Measurements from ENCODE around the gene OBP2B.
"Not testable (repeated sequence)": the region's sequence is repeated elsewhere in the genome, so short reads cannot be mapped to it uniquely, and the experiment has no call there.

OBP2B gene, protein sequence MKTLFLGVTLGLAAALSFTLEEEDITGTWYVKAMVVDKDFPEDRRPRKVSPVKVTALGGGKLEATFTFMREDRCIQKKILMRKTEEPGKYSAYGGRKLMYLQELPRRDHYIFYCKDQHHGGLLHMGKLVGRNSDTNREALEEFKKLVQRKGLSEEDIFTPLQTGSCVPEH

DNA sequence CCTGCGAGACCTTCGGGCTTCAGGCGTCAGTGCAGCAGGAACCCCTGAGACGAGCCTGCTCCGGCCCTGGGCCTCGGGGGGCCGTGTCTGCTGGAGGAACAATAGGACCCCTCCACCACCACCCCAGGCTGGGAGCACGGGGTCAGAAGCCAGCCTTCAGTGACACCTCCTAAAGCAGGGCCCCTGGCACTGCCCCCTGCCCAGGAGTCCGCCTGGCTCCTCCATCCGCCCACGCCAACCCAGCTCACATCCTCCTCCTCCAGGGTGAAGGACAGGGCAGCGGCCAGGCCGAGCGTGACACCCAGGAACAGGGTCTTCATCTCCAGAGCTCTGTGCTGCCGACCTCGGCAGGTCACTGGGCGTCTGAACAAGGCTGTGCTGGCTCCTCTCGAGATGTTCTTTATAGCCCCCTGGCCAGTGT, at the start of gene OBP2B:
TSS of gene OBP2B (minus strand) at position 371 of the 421 bp plus-strand sequence. CDS start at position 320, 51 bp downstream.
- not testable (repeated sequence) for H3K9ac ChIP-seq (ENCODE audit: low read length in 2 of 2); H3K4me3 ChIP-seq (ENCODE audit: low read length in 2 of 2); H3K4me1 ChIP-seq (ENCODE audit: control insufficient read depth, insufficient read depth, low read length); H3K27ac ChIP-seq (ENCODE audit: low read length); H3K36me3 ChIP-seq (ENCODE audit: control insufficient read depth in 2 of 2, insufficient read depth in 2 of 2, low read length in 2 of 2); H3K9me3 ChIP-seq (ENCODE audit: control insufficient read depth in 2 of 2, low read length in 2 of 2)
- peaks cover 0 to 17% of the 10 kb centered on the region in 2 donors for H3K27me3 ChIP-seq (ENCODE audit: control insufficient read depth in 1 of 2, insufficient read depth in 2 of 2, low read length in 2 of 2)

DNA sequence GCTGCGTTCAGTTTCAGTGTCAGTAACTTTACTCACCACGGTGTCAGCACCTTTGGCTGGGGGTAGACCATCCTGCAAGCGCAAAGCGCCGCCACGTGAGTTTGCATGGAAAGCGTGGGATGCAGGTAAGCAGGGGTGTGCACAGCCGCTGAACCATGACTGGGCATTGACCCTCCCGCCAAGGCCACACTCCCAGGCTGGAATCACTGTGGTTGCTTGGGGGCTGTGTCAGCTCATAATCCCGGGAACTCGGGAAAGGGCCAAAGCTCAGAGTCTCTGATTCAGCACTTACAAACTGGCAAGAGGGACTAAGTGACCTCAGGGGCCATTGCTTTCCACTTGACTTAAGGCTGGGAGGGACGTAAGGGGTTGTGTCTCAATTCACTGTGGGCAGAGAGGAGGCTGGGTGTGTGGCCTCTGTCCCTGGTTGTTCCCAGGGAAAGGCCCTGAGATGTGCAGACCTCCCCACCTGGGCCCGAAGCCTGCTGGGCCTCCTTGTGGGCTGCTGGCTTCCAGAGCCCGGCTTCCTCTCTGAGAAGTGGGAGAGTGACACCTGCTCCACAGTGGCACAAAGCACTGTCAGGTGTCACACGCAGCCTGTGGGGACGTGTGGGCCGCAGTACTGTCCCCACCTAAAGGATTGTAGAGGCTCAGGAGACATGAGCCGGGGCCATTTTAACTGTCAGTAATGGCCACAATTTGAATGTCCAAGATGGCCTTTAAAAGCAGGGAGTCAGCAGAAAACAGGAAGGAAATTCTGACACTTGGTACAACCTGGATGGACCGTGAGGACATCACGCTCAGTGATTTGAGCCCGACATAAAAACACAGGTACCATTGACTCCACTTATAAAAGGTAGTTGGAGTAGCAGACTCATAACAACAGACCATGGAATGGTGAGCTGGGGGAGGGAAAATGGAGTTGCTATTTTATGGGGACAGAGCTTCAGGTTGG, 49.3 kb upstream of the OBP2B start:
- no peak overlapping the region for H3K9ac ChIP-seq (ENCODE audit: low read length in 2 of 2)
- H3K9me3 ChIP-seq (ENCODE audit: control insufficient read depth in 2 of 2, low read length in 2 of 2), result peaks cover 0 to 3% of the 10 kb centered on the region in 2 donors
- H3K4me3 ChIP-seq (ENCODE audit: low read length in 2 of 2), result no peak overlapping the region
- peaks cover 3% of the 10 kb centered on the region for H3K4me1 ChIP-seq (ENCODE audit: control insufficient read depth, insufficient read depth, low read length)
- no peak overlapping the region for H3K27ac ChIP-seq (ENCODE audit: low read length)
- H3K36me3 ChIP-seq (ENCODE audit: control insufficient read depth in 2 of 2, insufficient read depth in 2 of 2, low read length in 2 of 2), result no peaks in the 10 kb centered on the region
- H3K27me3 ChIP-seq (ENCODE audit: control insufficient read depth in 1 of 2, insufficient read depth in 2 of 2, low read length in 2 of 2), result peaks cover 0 to 6% of the 10 kb centered on the region in 2 donors

DNA sequence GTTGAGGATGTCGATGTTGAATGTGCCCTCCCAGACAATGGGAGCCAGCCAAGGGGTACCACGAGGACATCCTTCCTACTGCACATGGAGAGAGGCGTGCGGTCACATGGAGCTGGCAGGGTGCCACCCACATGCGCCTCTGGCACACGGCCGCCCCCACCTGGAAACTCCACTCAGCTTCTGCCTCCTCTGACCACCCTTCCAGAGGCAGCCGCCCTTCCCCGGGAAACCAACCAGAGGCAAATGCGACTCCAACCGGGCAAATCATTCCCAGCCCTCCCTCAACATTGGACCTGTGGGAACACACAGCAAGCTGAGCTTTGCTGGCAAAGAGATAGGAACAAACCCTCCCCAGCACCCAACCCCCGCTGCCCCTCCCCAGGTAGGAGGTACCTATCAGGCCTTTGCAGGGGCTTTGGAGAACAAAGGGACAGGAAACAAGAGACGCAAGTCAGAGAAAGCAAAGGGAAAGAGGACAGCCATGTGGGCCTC, 48.5 kb upstream of the OBP2B start:
- H3K27me3 ChIP-seq (ENCODE audit: control insufficient read depth in 1 of 2, insufficient read depth in 2 of 2, low read length in 2 of 2), result peaks cover 0 to 5% of the 10 kb centered on the region in 2 donors
- no peak overlapping the region for H3K9ac ChIP-seq (ENCODE audit: low read length in 2 of 2)
- H3K27ac ChIP-seq (ENCODE audit: low read length), result no peak overlapping the region
- no peak overlapping the region for H3K4me3 ChIP-seq (ENCODE audit: low read length in 2 of 2)
- no peaks in the 10 kb centered on the region for H3K36me3 ChIP-seq (ENCODE audit: control insufficient read depth in 2 of 2, insufficient read depth in 2 of 2, low read length in 2 of 2)
- H3K9me3 ChIP-seq (ENCODE audit: control insufficient read depth in 2 of 2, low read length in 2 of 2), result peaks cover 0 to 3% of the 10 kb centered on the region in 2 donors
- H3K4me1 ChIP-seq (ENCODE audit: control insufficient read depth, insufficient read depth, low read length), result peaks cover 5% of the 10 kb centered on the region

DNA sequence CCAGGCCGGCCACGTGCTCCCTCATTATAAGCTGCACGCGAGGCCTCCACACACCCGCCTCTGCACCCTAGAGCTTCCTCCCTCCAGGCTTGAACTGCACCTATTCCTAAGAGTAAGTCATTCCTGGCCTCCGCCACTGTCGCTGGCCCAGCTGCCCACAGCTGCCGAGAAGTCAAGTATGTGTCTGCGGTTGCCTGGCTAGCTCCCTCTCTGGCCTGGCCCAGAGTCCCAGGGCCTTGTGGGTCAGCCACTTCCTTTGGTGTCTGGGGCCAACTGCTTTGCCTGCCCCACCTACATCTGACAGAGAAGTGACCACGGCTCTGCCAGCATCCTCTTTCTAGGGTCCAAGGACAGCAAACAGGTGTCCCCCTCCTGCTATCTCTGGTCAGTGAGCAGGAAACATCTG, 47.6 kb upstream of the OBP2B start:
- Histone ChIP-seq H3K27ac (ENCODE audit: low read length) (no peak overlapping the region), H3K9ac (ENCODE audit: low read length in 2 of 2) (no peak overlapping the region), H3K4me1 (ENCODE audit: control insufficient read depth, insufficient read depth, low read length) (peaks cover 5% of the 10 kb centered on the region), H3K36me3 (ENCODE audit: control insufficient read depth in 2 of 2, insufficient read depth in 2 of 2, low read length in 2 of 2) (no peaks in the 10 kb centered on the region), H3K4me3 (ENCODE audit: low read length in 2 of 2) (no peak overlapping the region), H3K9me3 (ENCODE audit: control insufficient read depth in 2 of 2, low read length in 2 of 2) (peaks cover 0 to 3% of the 10 kb centered on the region in 2 donors), H3K27me3 (ENCODE audit: control insufficient read depth in 1 of 2, insufficient read depth in 2 of 2, low read length in 2 of 2) (peaks cover 0 to 2% of the 10 kb centered on the region in 2 donors)

DNA sequence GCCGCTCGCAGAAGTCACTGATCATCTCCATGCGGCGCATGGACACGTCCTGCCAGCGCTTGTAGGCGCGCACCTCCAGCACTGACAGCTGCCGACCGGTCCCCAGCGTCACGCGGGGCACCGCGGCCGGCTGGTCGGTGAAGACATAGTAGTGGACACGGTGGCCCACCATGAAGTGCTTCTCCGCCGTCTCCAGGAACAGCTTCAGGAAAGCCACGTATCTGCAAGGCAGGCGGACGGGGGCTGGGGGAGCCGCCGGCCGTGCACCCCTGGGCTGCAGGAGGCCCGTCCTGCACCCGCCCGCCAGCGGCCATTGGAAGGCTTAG, 47.0 kb upstream of the OBP2B start:
- Histone ChIP-seq H3K4me3 (ENCODE audit: low read length in 2 of 2) (no peak overlapping the region), H3K4me1 (ENCODE audit: control insufficient read depth, insufficient read depth, low read length) (peaks cover 5% of the 10 kb centered on the region), H3K9ac (ENCODE audit: low read length in 2 of 2) (no peak overlapping the region), H3K27me3 (ENCODE audit: control insufficient read depth in 1 of 2, insufficient read depth in 2 of 2, low read length in 2 of 2) (peaks cover 0 to 2% of the 10 kb centered on the region in 2 donors), H3K36me3 (ENCODE audit: control insufficient read depth in 2 of 2, insufficient read depth in 2 of 2, low read length in 2 of 2) (no peaks in the 10 kb centered on the region), H3K9me3 (ENCODE audit: control insufficient read depth in 2 of 2, low read length in 2 of 2) (peaks cover 0 to 3% of the 10 kb centered on the region in 2 donors), H3K27ac (ENCODE audit: low read length) (no peak overlapping the region)

DNA sequence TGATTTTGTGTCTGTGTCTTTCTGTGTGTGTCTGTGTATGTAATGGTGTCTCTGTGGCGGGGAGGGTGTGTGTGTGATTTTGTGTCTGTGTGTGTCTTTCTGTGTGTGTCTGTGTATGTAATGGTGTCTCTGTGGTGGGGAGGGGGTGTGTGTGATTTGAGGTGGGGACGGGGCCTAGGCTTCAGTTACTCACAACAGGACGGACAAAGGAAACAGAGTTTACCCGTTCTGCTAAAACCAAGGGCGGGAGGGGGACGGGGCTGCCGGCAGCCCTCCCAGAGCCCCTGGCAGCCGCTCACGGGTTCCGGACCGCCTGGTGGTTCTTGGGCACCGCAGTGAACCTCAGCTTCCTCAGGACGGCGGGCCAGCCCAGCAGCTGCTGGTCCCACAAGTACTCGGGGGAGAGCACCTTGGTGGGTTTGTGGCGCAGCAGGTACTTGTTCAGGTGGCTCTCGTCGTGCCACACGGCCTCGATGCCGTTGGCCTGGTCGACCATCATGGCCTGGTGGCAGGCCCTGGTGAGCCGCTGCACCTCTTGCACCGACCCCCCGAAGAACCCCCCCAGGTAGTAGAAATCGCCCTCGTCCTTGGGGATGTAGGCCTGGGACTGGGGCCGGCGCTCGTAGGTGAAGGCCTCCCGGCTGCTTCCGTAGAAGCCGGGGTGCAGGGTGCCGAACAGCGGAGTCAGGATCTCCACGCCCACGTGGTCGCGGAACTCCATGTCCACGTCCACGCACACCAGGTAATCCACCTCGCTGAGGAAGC, 46.5 kb upstream of the OBP2B start:
- peaks cover 0 to 3% of the 10 kb centered on the region in 2 donors for H3K9me3 ChIP-seq (ENCODE audit: control insufficient read depth in 2 of 2, low read length in 2 of 2)
- peaks cover 5% of the 10 kb centered on the region for H3K4me1 ChIP-seq (ENCODE audit: control insufficient read depth, insufficient read depth, low read length)
- H3K27ac ChIP-seq (ENCODE audit: low read length), result no peak overlapping the region
- H3K27me3 ChIP-seq (ENCODE audit: control insufficient read depth in 1 of 2, insufficient read depth in 2 of 2, low read length in 2 of 2), result no peaks in the 10 kb centered on the region
- H3K36me3 ChIP-seq (ENCODE audit: control insufficient read depth in 2 of 2, insufficient read depth in 2 of 2, low read length in 2 of 2), result no peaks in the 10 kb centered on the region
- no peak overlapping the region for H3K4me3 ChIP-seq (ENCODE audit: low read length in 2 of 2)
- no peak overlapping the region for H3K9ac ChIP-seq (ENCODE audit: low read length in 2 of 2)

DNA sequence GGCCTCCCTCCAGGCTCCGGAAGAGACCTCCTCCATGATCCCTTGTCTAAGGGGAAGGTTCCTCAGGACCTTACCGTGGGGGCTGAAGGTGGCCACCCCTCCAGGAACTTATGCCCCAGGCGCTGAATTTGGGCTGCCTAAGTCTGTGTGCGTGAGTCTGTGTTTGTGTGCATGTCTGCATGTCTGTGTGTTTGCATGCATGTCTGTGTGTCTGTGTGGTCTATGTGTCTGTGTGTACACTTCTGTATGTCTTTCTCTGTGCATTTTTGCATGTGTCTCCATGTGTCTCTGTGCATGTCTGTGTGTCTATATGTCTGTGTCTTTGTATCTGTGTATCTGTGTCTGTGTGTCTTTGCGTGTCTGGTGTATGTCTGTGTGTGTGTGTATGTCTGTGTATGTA, 45.4 kb upstream of the OBP2B start:
- Histone ChIP-seq H3K9me3 (ENCODE audit: control insufficient read depth in 2 of 2, low read length in 2 of 2) (peaks cover 0 to 3% of the 10 kb centered on the region in 2 donors), H3K4me1 (ENCODE audit: control insufficient read depth, insufficient read depth, low read length) (peaks cover 5% of the 10 kb centered on the region), H3K27ac (ENCODE audit: low read length) (no peak overlapping the region), H3K9ac (ENCODE audit: low read length in 2 of 2) (no peak overlapping the region), H3K36me3 (ENCODE audit: control insufficient read depth in 2 of 2, insufficient read depth in 2 of 2, low read length in 2 of 2) (no peaks in the 10 kb centered on the region), H3K4me3 (ENCODE audit: low read length in 2 of 2) (no peak overlapping the region), H3K27me3 (ENCODE audit: control insufficient read depth in 1 of 2, insufficient read depth in 2 of 2, low read length in 2 of 2) (no peaks in the 10 kb centered on the region)

DNA sequence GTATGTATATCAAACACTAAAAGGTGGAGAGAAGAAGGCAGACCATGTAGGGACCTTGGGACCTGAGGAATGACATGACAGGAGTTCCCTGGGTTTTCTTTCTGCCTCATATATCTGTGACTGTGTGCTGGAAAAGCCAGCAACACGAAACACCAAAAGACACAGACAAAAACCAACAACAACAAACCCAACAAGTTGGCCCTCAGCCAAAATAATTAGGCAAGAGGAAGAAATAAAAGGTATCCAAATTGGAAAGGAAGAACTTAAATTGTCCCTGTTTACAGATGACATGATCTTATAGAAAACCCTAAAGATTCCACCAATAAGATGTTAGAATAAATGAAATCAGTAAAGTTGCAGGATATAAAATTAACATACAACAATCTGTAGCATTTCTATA, 44.2 kb upstream of the OBP2B start:
- no peaks in the 10 kb centered on the region for H3K27me3 ChIP-seq (ENCODE audit: control insufficient read depth in 1 of 2, insufficient read depth in 2 of 2, low read length in 2 of 2)
- H3K4me1 ChIP-seq (ENCODE audit: control insufficient read depth, insufficient read depth, low read length), result peaks cover 5% of the 10 kb centered on the region
- no peaks in the 10 kb centered on the region for H3K36me3 ChIP-seq (ENCODE audit: control insufficient read depth in 2 of 2, insufficient read depth in 2 of 2, low read length in 2 of 2)
- H3K9me3 ChIP-seq (ENCODE audit: control insufficient read depth in 2 of 2, low read length in 2 of 2), result peaks cover 0 to 3% of the 10 kb centered on the region in 2 donors
- no peak overlapping the region for H3K27ac ChIP-seq (ENCODE audit: low read length)
- H3K4me3 ChIP-seq (ENCODE audit: low read length in 2 of 2), result no peak overlapping the region
- no peak overlapping the region for H3K9ac ChIP-seq (ENCODE audit: low read length in 2 of 2)

DNA sequence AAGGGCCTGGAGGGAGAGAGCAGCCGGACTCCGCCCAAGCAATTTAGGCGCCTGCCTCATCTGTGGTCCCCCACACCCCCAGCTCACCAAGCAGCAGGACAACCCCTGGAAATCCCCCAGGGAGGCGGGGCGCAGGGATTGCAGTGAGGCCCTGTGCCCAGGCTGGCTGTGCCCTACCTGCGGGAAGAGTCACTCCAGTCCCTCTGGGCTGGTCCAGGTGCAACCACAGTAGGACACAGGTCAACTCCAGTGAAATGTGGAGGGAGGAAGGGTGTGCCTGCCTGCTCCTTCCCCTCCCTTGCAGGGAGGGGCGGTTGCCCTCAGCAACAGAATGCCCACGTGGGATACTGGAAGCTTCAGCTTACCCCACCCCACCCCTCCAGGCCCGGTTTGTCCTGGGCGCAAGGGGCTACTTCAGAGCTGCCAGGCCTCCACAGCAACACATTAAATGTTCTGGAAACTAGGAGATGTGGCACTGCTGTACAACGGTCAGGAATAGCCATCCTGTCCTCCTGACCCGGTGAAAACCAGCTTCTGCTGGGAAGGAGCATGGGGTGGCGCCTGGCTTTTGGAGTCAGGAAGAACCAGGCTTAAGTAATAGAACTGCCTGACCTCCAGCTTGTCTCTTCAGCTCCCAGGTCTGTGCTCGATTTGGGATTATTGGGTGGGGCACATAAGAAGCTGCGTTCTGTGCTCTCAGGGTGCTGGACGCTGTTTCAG, 43.4 kb upstream of the OBP2B start:
- no peaks in the 10 kb centered on the region for H3K36me3 ChIP-seq (ENCODE audit: control insufficient read depth in 2 of 2, insufficient read depth in 2 of 2, low read length in 2 of 2)
- H3K9me3 ChIP-seq (ENCODE audit: control insufficient read depth in 2 of 2, low read length in 2 of 2), result peaks cover 0 to 3% of the 10 kb centered on the region in 2 donors
- H3K27ac ChIP-seq (ENCODE audit: low read length), result no peak overlapping the region
- peaks cover 0 to 2% of the 10 kb centered on the region in 2 donors for H3K27me3 ChIP-seq (ENCODE audit: control insufficient read depth in 1 of 2, insufficient read depth in 2 of 2, low read length in 2 of 2)
- peaks cover 5% of the 10 kb centered on the region for H3K4me1 ChIP-seq (ENCODE audit: control insufficient read depth, insufficient read depth, low read length)
- H3K9ac ChIP-seq (ENCODE audit: low read length in 2 of 2), result no peak overlapping the region
- H3K4me3 ChIP-seq (ENCODE audit: low read length in 2 of 2), result no peak overlapping the region

DNA sequence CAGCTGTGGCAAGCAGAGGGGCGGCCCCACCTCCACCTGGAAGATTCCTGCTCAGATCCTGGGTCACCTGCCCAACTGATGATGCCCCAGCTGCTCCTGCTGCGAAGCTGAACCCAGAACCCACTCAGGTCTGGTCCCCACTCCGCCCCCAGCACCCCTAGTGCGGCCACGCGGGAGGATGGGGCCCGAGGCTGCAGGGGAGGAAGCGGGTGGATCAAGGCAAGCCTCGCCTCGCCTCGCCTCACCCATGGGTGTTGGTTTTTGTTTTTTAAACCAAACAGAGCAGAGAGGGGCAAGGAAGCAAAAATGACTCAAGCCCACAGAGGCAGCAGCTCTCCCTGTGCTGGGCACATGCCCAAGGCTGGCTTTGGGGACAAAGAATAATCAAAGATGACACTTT, 42.7 kb upstream of the OBP2B start:
- no peak overlapping the region for H3K4me3 ChIP-seq (ENCODE audit: low read length in 2 of 2)

More for the DNA sequence above, 42.7 kb upstream of the OBP2B start:
- no peak overlapping the region for H3K27ac ChIP-seq (ENCODE audit: low read length)
- peaks cover 5% of the 10 kb centered on the region for H3K4me1 ChIP-seq (ENCODE audit: control insufficient read depth, insufficient read depth, low read length)
- peaks cover 0 to 3% of the 10 kb centered on the region in 2 donors for H3K9me3 ChIP-seq (ENCODE audit: control insufficient read depth in 2 of 2, low read length in 2 of 2)
- H3K27me3 ChIP-seq (ENCODE audit: control insufficient read depth in 1 of 2, insufficient read depth in 2 of 2, low read length in 2 of 2), result peaks cover 0 to 8% of the 10 kb centered on the region in 2 donors
- no peaks in the 10 kb centered on the region for H3K36me3 ChIP-seq (ENCODE audit: control insufficient read depth in 2 of 2, insufficient read depth in 2 of 2, low read length in 2 of 2)
- no peak overlapping the region for H3K9ac ChIP-seq (ENCODE audit: low read length in 2 of 2)
